ENCODE results near the gene SLC43A2. TPM values are rescaled to one million over a fixed set of nuclear protein-coding genes. Genes with fewer than 3 reads are reported as not detected.

SLC43A2 gene
- polyA plus RNA-seq, 1 of the 3 experiments (the other 2 are of a cell fraction), result 9.8 TPM

GRCh38 chr17:1562176-1562643 is 66.4 kb downstream of the SLC43A2 start:
- Histone ChIP-seq H2AFZ (ENCODE audit: low read depth) (no peak overlapping the region), H3K4me1 (ENCODE audit: control insufficient read depth in 1 of 2, insufficient read depth in 2 of 2, low read depth in 1 of 2, low read length in 1 of 2) (peaks cover 0 to 22% of the 10 kb centered on the region in 2 experiments; a peak in 1 of 4 replicates), H3K27me3 (ENCODE audit: insufficient read depth) (no peaks in the 10 kb centered on the region), H3K27ac (ENCODE audit: low read depth in 2 of 2, low read length in 1 of 2) (peak overlapping the region; percentile 57 to 67; a peak in 3 of 4 replicates), H3K4me2 (peak overlapping the region; percentile 99), H3K36me3 (replicated peaks in 1 of 2; ENCODE audit: control insufficient read depth in 1 of 2, insufficient read depth in 2 of 2, low read length in 1 of 2) (peaks cover 0 to 6% of the 10 kb centered on the region in 2 experiments), H4K20me1 (ENCODE audit: insufficient read depth) (peaks cover 44% of the 10 kb centered on the region), H3F3A (replicated peaks; ENCODE audit: insufficient read depth) (no peaks in the 10 kb centered on the region), H3K79me2 (ENCODE audit: insufficient read depth) (peaks cover 47% of the 10 kb centered on the region), H3K9ac (peak overlapping the region; percentile 85), H3K9me2 (no peaks in the 10 kb centered on the region), H3K4me3 (ENCODE audit: low read depth in 2 of 2, low read length in 1 of 2) (peak overlapping the region; percentile 67 to 79), H3K9me3 (no peaks in the 10 kb centered on the region)
- CTCF ChIA-PET, result interaction anchor here (1.0 to 3.3 kb wide), 2 partner anchors 12 to 197 kb away, joined by 3 to 21 read pairs; no protein-coding TSS in a partner anchor
- DNase-seq, result peak; percentile 85
- POLR2A ChIA-PET, result interaction anchor here (0.7 kb wide), 1 partner anchor 107 kb away, joined by 3 read pairs; no protein-coding TSS in a partner anchor
- TF ChIP-seq TEAD4 (IDR thresholded peaks at IDR 0.05; ENCODE audit: borderline replicate concordance, insufficient read depth), result no peak
- TF ChIP-seq, protein P1, sequence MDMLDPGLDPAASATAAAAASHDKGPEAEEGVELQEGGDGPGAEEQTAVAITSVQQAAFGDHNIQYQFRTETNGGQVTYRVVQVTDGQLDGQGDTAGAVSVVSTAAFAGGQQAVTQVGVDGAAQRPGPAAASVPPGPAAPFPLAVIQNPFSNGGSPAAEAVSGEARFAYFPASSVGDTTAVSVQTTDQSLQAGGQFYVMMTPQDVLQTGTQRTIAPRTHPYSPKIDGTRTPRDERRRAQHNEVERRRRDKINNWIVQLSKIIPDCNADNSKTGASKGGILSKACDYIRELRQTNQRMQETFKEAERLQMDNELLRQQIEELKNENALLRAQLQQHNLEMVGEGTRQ (IDR thresholded peaks at IDR 0.05; ENCODE audit: borderline replicate concordance, low read depth, low read length), result no peak
- peak; percentile 20; the same call in 1 of the 2 replicates for TF ChIP-seq MXI1 (IDR thresholded peaks at IDR 0.05; ENCODE audit: low read depth, low read length)
- 2% methylated on average over 12 of the region's 62 CpGs for WGBS (ENCODE audit: low lambda C conversion rate)

DNA sequence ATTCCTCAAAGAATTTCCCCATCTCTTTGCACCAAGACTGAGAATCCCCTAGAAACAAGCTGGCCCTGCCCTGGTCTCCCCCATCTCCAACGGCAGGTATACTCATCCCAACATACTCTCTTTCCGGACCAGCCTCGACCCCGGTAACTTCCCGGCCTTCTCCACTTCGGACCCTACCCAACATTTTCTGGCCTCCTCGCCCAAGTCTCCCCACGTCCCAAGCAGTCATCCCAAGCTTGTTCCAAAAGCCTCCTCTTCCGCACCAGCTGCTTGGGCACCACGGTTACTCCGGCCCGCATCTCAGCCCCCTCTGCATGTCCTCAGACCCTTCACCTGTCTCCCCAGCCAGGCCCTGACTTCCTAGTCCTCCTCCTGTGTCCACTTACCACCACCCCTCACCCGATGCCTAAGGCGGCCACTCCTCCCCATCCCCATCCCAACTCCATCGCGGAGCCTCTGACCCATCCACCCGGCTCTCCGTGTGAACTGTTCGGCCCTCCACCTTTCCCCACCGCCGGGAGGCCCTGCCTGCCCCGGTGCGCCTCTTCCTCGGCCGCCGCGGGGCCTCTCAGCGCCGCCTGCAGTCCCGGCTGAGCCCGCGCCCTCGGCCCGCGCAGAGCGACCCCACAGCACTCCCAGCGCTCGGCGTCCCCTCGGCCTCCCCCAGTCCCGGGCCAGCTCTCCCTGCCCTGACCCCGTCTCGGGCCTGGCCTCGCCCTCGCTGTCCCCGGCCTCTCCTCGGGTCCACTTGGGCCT is 67.0 kb downstream of the SLC43A2 start:
- Histone ChIP-seq H3K9ac (peak overlapping the region; percentile 85), H3K27ac (ENCODE audit: low read depth in 2 of 2, low read length in 1 of 2) (peak overlapping the region in 1 of 2 experiments; percentile 57; a peak in 2 of 4 replicates), H3K4me1 (ENCODE audit: control insufficient read depth in 1 of 2, insufficient read depth in 2 of 2, low read depth in 1 of 2, low read length in 1 of 2) (peaks cover 0 to 22% of the 10 kb centered on the region in 2 experiments; a peak in 1 of 4 replicates), H3K4me3 (ENCODE audit: low read depth in 2 of 2, low read length in 1 of 2) (peak overlapping the region; percentile 67 to 79), H3K4me2 (peak overlapping the region; percentile 99), H3K79me2 (ENCODE audit: insufficient read depth) (peaks cover 53% of the 10 kb centered on the region), H3K9me3 (no peaks in the 10 kb centered on the region), H2AFZ (ENCODE audit: low read depth) (no peak overlapping the region), H3K36me3 (replicated peaks in 1 of 2; ENCODE audit: control insufficient read depth in 1 of 2, insufficient read depth in 2 of 2, low read length in 1 of 2) (peaks cover under 1 to 8% of the 10 kb centered on the region in 2 experiments), H3F3A (replicated peaks; ENCODE audit: insufficient read depth) (no peaks in the 10 kb centered on the region), H4K20me1 (ENCODE audit: insufficient read depth) (peaks cover 48% of the 10 kb centered on the region), H3K9me2 (no peaks in the 10 kb centered on the region), H3K27me3 (ENCODE audit: insufficient read depth) (no peaks in the 10 kb centered on the region)
- DNase-seq, result peak; percentile 79
- WGBS (ENCODE audit: low lambda C conversion rate), result 14% methylated on average over 44 of the region's 47 CpGs
- ChIA-PET POLR2A (interaction anchor here (0.6 kb wide), 1 partner anchor 44 kb away, joined by 4 read pairs; no protein-coding TSS in a partner anchor), CTCF (interaction anchor here (1.0 to 1.8 kb wide), 2 partner anchors 12 to 196 kb away, joined by 4 to 11 read pairs; no protein-coding TSS in a partner anchor)
- no peak for TF ChIP-seq FOSL2 (IDR thresholded peaks at IDR 0.05; ENCODE audit: borderline replicate concordance, low read depth)
- peak; percentile 24 for TF ChIP-seq CTCF (IDR thresholded peaks at IDR 0.05)
- TF ChIP-seq TAF1 (IDR thresholded peaks at IDR 0.05; ENCODE audit: borderline replicate concordance, low read depth, low read length), result no peak

Data from SK-N-SH (cell line).